GM18505 (cell line): ENCODE data around the gene DNAAF1.
"Not testable (repeated sequence)": the region's sequence is repeated elsewhere in the genome, so short reads cannot be mapped to it uniquely, and the experiment has no call there.

Experiments used
- ATAC-seq: cut with Tn5 transposase; IDR thresholded peaks from one replicate; pipeline ENCODE4 v1.9.1; 2021; ENCODE audit not compliant: unreplicated experiment
- POLR2A ChIP-seq: IDR thresholded peaks from 4 replicates; pipeline ENCODE4 v1.6.1; 2011; ENCODE audit warnings: borderline replicate concordance; ENCODE audit not compliant: insufficient read depth, insufficient read length; ENCODE audit errors: extremely low read depth

DNAAF1 gene

DNA sequence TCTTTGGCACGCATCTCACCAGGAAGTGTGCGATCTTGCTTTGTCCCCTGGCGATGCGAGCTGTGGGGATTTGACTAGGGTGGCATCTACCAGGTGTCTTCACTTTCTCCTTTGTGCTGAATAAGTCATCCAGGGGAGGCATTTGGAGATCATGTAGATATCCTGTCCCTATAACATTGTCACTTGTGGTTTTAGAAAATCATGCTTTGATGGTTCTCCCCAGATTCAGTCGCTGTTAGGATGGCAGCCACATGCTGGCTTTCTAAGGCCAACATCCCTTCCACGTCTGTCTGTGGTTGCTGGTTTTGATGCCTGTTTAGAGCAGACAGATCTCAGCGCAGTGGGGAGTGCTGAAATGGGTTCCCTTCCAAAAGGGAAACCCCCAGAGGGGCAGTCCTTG is 48.4 kb downstream of the DNAAF1 start:
- TF ChIP-seq POLR2A, result no peak
- ATAC-seq, result no peak

DNA sequence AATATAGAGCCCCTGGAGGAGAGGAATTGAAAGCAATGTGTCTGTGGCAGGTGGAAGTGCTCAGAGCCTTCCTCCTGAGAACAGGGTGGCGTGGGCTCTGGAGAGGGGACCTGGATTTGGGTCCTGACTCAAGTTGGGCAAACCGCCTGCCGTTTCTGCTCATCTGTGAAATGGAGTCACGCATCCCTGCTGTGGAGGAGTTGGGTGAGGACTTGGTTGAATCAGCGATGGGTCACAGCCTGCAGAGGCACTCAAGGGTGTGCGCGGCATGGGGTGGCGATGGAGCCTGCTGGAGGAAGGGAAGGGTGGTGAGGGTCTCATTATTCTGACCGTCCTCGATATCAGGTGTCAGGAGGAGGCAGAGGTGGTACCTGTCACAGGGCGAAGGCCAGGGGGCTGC is 48.9 kb downstream of the DNAAF1 start:
- no peak for TF ChIP-seq POLR2A
- ATAC-seq, result no peak

DNA sequence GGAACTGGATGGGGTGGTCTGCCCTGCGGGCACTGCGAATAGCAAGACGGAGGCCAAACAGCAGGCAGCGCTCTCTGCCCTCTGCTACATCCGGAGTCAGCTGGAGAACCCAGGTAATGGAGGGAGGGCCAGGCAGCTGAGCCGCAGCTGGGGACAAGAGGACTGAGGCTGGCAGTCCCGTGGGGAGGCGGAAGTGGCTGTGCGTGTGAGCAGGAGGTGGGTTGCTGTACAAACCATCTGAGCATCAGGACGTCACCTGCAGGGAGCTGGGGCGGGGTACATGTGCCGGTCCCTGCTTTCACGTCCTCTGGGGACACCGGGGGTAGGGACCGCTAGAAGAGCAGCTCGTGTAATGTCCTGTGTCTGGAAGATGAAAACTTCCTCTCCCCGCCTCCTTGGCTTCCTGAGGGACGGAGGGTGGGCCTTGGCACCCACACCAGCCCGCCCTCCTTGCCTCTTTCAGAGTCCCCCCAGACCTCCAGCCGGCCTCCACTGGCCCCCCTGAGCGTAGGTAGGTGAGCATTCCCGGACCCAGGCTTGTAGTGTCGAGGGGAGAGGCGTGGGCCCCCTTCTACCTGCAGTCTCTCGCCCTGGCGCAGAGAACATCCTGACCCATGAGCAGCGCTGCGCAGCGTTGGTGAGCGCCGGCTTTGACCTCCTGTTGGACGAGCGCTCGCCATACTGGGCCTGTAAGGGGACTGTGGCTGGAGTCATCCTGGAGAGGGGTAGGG is 49.5 kb downstream of the DNAAF1 start:
- ATAC-seq, result no peak
- TF ChIP-seq POLR2A, result no peak

GRCh38 chr16:84195201-84196093 is 50.3 kb downstream of the DNAAF1 start:
- no peak for ATAC-seq
- no peak for TF ChIP-seq POLR2A

DNA sequence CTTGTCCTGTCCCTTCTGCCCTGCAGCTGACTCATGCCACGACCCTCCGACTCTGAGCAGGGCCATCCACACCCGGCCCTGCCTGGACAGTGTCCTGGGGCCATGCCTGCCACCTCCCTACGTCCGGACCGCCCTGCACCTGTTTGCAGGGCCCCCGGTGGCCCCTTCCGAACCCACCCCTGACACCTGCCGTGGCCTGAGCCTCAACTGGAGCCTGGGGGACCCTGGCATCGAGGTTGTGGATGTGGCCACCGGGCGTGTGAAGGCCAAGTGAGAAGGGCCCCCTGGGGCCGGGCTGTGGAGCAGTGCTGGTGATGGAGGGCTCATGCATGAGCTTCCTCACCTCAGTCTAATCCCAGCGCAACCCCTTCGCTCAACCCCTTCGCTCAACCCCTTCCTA is 51.0 kb downstream of the DNAAF1 start:
- no peak for ATAC-seq

DNA sequence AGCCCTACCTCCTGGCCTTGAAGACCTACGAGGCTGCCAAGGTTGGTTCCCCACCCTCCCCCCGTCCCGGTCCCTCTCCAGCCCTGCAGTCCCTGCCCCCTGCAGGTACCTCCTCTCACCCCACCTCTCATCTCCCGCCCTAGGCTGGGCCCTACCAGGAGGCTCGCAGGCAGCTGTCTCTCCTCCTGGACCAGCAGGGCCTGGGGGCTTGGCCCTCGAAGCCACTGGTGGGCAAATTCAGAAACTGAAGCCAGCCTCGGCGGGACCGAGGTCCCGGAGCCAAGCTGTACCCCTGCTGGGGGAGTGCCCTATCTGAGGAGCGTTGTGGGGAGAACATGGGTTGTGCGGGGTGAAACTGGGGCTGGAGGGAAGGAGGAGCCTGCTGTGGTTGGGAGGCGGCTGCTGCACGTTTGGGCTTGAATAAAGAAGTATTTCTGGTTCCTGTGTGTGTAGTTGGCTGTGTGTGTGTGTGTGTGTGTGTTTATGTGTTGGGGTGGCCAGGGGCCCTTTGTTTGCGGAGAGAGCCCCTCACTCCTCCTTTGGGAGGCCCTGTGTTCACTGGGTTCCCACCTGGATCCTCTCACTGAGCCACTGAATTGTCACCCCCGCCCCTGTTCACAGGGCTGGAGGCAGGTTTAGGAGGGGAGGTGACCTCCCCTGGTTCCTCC is 51.8 kb downstream of the DNAAF1 start:
- ATAC-seq, result no peak

More for the DNA sequence above, 51.0 kb downstream of the DNAAF1 start:
- TF ChIP-seq POLR2A, result no peak

GRCh38 chr16:84197466-84198128 is 52.5 kb downstream of the DNAAF1 start:
- TF ChIP-seq POLR2A, result no peak
- no peak for ATAC-seq

More for the DNA sequence above, 51.8 kb downstream of the DNAAF1 start:
- no peak for TF ChIP-seq POLR2A

- no peak for TF ChIP-seq POLR2A
- no peak for ATAC-seq
Observed at GRCh38 chr16:84198401-84198800, 53.3 kb downstream of the DNAAF1 start.

- ATAC-seq, result no peak
- TF ChIP-seq POLR2A, result no peak
Observed at GRCh38 chr16:84199097-84199496, 54.0 kb downstream of the DNAAF1 start.

- no peak for ATAC-seq
- no peak for TF ChIP-seq POLR2A
Observed at GRCh38 chr16:84199861-84200260, 54.8 kb downstream of the DNAAF1 start.

GRCh38 chr16:84204551-84204950 is 59.4 kb downstream of the DNAAF1 start:
- not testable (repeated sequence) for ATAC-seq

DNA sequence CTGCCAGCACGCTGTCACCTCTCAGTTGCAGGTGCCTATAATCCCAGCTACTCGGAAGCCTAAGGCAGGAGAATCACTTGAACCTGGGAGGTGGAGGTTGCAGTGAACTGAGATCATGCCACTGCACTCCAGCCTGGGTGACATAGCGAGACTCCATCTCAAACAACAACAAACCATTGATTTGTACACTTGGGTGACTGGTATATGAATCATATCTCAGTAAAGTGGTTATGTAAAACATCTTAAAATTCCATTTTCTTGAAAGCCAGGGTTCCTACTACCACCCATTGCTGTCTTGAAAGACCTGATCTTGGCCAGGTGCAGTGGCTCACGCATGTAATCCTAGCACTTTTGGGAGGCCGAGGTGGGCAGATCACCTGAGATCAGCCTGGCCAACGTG is 60.0 kb downstream of the DNAAF1 start:
- ATAC-seq, result not testable (repeated sequence)

- no peak for TF ChIP-seq POLR2A
- ATAC-seq, result no peak
Observed at GRCh38 chr16:84205976-84206691, 61.0 kb downstream of the DNAAF1 start.
